ENCODE measurements around the gene MRGPRX3.

MRGPRX3 gene

DNA sequence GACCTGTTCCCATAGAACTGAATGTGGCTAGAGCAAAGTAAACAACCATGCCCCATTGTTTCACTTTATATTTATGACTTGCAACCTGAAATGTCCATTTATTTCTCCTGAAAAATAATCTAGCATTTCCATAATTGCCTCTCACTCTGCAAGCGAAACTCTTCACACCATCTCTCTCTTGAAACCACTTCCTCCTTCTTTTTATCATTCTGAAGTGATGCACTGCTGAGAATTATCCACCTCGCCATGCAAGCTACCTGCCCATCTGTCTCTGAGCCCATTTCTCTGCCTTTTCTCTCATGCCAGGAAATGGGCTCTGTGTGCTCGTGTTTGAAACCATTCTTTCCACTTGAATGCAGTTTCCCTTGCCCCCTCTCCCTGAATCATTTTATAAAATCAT lies 13.5 kb downstream of the MRGPRX3 start:
- no peak for DNase-seq
- in situ Hi-C loops (cut with MboI; ENCODE audit: low pct_unique_long_range_greater_than_20kb, low sequenced_read_pairs) = no loop called here

DNA sequence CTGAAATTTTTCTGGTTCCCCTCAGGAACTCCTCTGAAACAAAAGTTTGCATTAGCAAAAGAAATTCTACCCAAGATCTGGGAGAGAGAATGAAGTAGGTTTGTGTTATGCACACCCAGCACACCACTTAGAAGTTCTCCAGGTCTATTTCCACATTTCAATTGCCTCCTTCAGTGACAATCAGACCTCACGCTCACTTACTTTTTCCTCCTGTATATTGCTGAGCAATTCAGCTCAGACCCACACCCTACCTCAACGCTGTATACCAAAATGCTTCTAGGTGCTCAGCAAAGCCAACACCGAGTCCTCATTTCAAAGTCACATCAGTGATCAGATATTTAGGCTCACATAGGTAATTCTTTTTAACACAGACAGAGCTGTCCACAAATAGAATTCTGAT lies 19.2 kb downstream of the MRGPRX3 start:
- in situ Hi-C loops (cut with MboI; ENCODE audit: low pct_unique_long_range_greater_than_20kb, low sequenced_read_pairs) = no loop called here
- no peak for DNase-seq

- in situ Hi-C loops (cut with MboI; ENCODE audit: low pct_unique_long_range_greater_than_20kb, low sequenced_read_pairs) = no loop called here
- no peak for DNase-seq
These were observed 36.0 kb downstream of the MRGPRX3 start for GRCh38 chr11:18168372-18168771.

- in situ Hi-C loops (cut with MboI; ENCODE audit: low pct_unique_long_range_greater_than_20kb, low sequenced_read_pairs) = no loop called here
- peak; percentile 28 for DNase-seq
These were observed 39.1 kb downstream of the MRGPRX3 start for GRCh38 chr11:18171377-18172000.

GRCh38 chr11:18172666-18173065 lies 40.3 kb downstream of the MRGPRX3 start, which contains the start of gene MRGPRX4:
Gene MRGPRX4 (plus strand): TSS chr11:18172837. CDS start chr11:18173257, 420 bp downstream.
- DNase-seq = no peak
- in situ Hi-C loops (cut with MboI; ENCODE audit: low pct_unique_long_range_greater_than_20kb, low sequenced_read_pairs) = no loop called here

DNA sequence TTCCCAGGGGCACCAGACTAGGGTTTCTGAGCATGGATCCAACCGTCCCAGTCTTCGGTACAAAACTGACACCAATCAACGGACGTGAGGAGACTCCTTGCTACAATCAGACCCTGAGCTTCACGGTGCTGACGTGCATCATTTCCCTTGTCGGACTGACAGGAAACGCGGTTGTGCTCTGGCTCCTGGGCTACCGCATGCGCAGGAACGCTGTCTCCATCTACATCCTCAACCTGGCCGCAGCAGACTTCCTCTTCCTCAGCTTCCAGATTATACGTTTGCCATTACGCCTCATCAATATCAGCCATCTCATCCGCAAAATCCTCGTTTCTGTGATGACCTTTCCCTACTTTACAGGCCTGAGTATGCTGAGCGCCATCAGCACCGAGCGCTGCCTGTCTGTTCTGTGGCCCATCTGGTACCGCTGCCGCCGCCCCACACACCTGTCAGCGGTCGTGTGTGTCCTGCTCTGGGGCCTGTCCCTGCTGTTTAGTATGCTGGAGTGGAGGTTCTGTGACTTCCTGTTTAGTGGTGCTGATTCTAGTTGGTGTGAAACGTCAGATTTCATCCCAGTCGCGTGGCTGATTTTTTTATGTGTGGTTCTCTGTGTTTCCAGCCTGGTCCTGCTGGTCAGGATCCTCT lies 41.0 kb downstream of the MRGPRX3 start:
- no peak for DNase-seq
- in situ Hi-C loops (cut with MboI; ENCODE audit: low pct_unique_long_range_greater_than_20kb, low sequenced_read_pairs) = no loop called here

Data from KBM-7 (cell line).